Measurements from ENCODE around the gene GFAP. TPM values are rescaled to one million over a fixed set of nuclear protein-coding genes. Genes with fewer than 3 reads are reported as not detected.

The GFAP gene
- total RNA-seq, 1 experiment from 2014 or later: 1.2 TPM

- Histone ChIP-seq H3K9ac (ENCODE audit: extremely low read depth, insufficient read length, low read length) (no peak overlapping the region), H3K4me1 (ENCODE audit: insufficient read depth, low read length) (no peaks in the 10 kb centered on the region), H3K4ac (ENCODE audit: low read depth, low read length) (no peak overlapping the region), H2AK5ac (ENCODE audit: insufficient read length, low read length) (no peak overlapping the region), H3K9me3 (ENCODE audit: control insufficient read depth, low read depth, low read length) (no peaks in the 10 kb centered on the region), H3K23me2 (ENCODE audit: insufficient read length, low read depth, low read length, poor library complexity, severe bottlenecking) (no peaks in the 10 kb centered on the region), H3K27me3 (ENCODE audit: insufficient read depth, low read length) (no peaks in the 10 kb centered on the region), H2BK5ac (ENCODE audit: insufficient read length, low read length) (no peak overlapping the region), H4K8ac (replicated peaks; ENCODE audit: insufficient read length, low read depth, low read length) (no peak overlapping the region), H2BK120ac (ENCODE audit: low read depth, low read length, poor library complexity, severe bottlenecking) (no peak overlapping the region), H2BK20ac (ENCODE audit: low read depth, low read length, poor library complexity, severe bottlenecking) (no peak overlapping the region), H2AFZ (ENCODE audit: low read length) (no peak overlapping the region), H3K27ac (ENCODE audit: insufficient read length, low read depth, low read length) (no peak overlapping the region), H2BK12ac (ENCODE audit: insufficient read length, low read depth, low read length) (no peak overlapping the region), H3K23ac (ENCODE audit: insufficient read length, low read depth, low read length) (no peak overlapping the region), H2BK15ac (ENCODE audit: low read depth, low read length) (no peak overlapping the region), H3T11ph (ENCODE audit: low read length) (no peak overlapping the region), H4K20me1 (ENCODE audit: control insufficient read depth, insufficient read depth, insufficient read length) (no peaks in the 10 kb centered on the region), H3K79me2 (ENCODE audit: insufficient read depth, low read length) (no peaks in the 10 kb centered on the region), H3K4me2 (ENCODE audit: insufficient read depth, insufficient read length, low read length) (no peak overlapping the region), H3K14ac (ENCODE audit: insufficient read depth, low read length) (no peak overlapping the region), H4K5ac (ENCODE audit: insufficient read length, low read depth, low read length) (no peak overlapping the region), H3K56ac (ENCODE audit: insufficient read length, low read depth, low read length) (no peak overlapping the region), H4K91ac (ENCODE audit: insufficient read length, low read depth, low read length) (no peak overlapping the region), H3K18ac (ENCODE audit: insufficient read length, low read depth, low read length) (no peak overlapping the region), H3K79me1 (ENCODE audit: insufficient read depth, low read depth, low read length, poor library complexity, severe bottlenecking) (no peaks in the 10 kb centered on the region)
- H3K36me3 Mint-ChIP-seq (ENCODE audit: insufficient read depth in 1 of 3, low read depth in 3 of 3): peaks cover 30 to 86% (median 61%) of the 10 kb centered on the region in 3 experiments
- WGBS (ENCODE audit: extremely low coverage, insufficient read length, low lambda C conversion rate): no CpG with 5 or more reads among the region's 12 CpGs
- no peak for DNase-seq
- no peak overlapping the region for H3K4me3 Mint-ChIP-seq
- H3K27me3 Mint-ChIP-seq (ENCODE audit: low read depth): no peaks in the 10 kb centered on the region
- H3K4me1 Mint-ChIP-seq: no peaks in the 10 kb centered on the region
- no peak for TF ChIP-seq CTCF (conservative IDR thresholded peaks at IDR 0.05)
- no peaks in the 10 kb centered on the region for H3K9me3 Mint-ChIP-seq
- H3K27ac Mint-ChIP-seq: no peak overlapping the region
Observed at GRCh38 chr17:44871556-44871955, 43.7 kb downstream of the GFAP start.
